GM12878 (cell line): Measurements from ENCODE around the gene PSMC3. TPM values are rescaled to one million over a fixed set of nuclear protein-coding genes. Genes with fewer than 3 reads are reported as not detected.

Experiments used
- ATAC-seq: fragments of 200-7000 bp; cut with Tn5 transposase; 3 replicates; pipeline ENCODE4 v1.9.1; 2020; ENCODE audit warnings: mild to moderate bottlenecking, moderate library complexity
- BruUV-seq: library from RNA; stranded (reverse); fragments of 400-500 nt; replicated peaks from 2 replicates; lab custom pipeline; 2021; lab: Mats Ljungman, UMichigan
- CTCF ChIA-PET: fragments of 300-600 bp; sonication (Branson Sonifier 250); formaldehyde crosslinking; extraction: SDS; loops from one replicate; lab custom pipeline; 2021; ENCODE audit warnings: inconsistent platforms; lab: Yijun Ruan, JAX
- POLR2A ChIA-PET: fragments of 350-600 bp; formaldehyde crosslinking; extraction: SDS; loops from one replicate; lab custom pipeline; 2021; ENCODE audit warnings: inconsistent platforms; lab: Charles Lee
- RAD21 ChIA-PET: fragments of 300-600 bp; sonication (Branson Sonifier 250); formaldehyde crosslinking; loops from one replicate; lab custom pipeline; 2023; ENCODE audit warnings: antibody characterized with exemption; ENCODE audit not compliant: unreplicated experiment; lab: Charles Lee
- SMC1A ChIA-PET: fragments of 300-600 bp; sonication (Branson Sonifier 250); formaldehyde crosslinking; loops from one replicate; lab custom pipeline; 2023; ENCODE audit not compliant: unreplicated experiment, uncharacterized antibody; lab: Charles Lee
- DNase-seq: peaks from one replicate; pipeline ENCODE4 v3.0.0-alpha.2; 2011; ENCODE audit warnings: low read depth, low spot score
- FAIRE-seq: peaks from 3 replicates; lab custom pipeline; 2011; peaks lifted over from hg19 to GRCh38; lab: Jason Lieb, UNC
- H2AFZ ChIP-seq: 2 replicates; pipeline ENCODE4 v1.6.0; 2011; ENCODE audit warnings: low read depth, low read length, control low read depth; ENCODE audit not compliant: control insufficient read depth
- H3K27ac ChIP-seq: 2 replicates; pipeline ENCODE4 v1.5.1; 2011; ENCODE audit warnings: control low read depth; ENCODE audit not compliant: control insufficient read depth, insufficient read depth
- H3K27me3 ChIP-seq, 2 experiments: replicated peaks in 1 of 2; 2 replicates each; pipeline versions ENCODE4 v1.6.0 to v1.6.1; 2011; ENCODE audit warnings: low read length in 1 of 2; ENCODE audit not compliant: control insufficient read depth in 2 of 2, insufficient read depth in 2 of 2
- H3K36me3 ChIP-seq, 2 experiments: 2 replicates each; pipeline ENCODE4 v1.5.1; 2011; ENCODE audit warnings: low read length in 1 of 2; ENCODE audit not compliant: control insufficient read depth in 2 of 2, insufficient read depth in 2 of 2
- H3K4me1 ChIP-seq: 2 replicates; pipeline ENCODE4 v1.6.1; 2011; ENCODE audit warnings: mild to moderate bottlenecking, low read length, moderate library complexity, mixed read lengths; ENCODE audit not compliant: control insufficient read depth, insufficient read depth
- H3K4me2 ChIP-seq: 2 replicates; pipeline ENCODE4 v1.6.0; 2011; ENCODE audit warnings: control low read depth; ENCODE audit not compliant: control insufficient read depth, insufficient read depth
- H3K4me3 ChIP-seq: fragments of 200-600 bp; sonication (generic); 2 replicates; pipeline ENCODE4 v1.5.1; 2016
- H3K79me2 ChIP-seq: 2 replicates; pipeline ENCODE4 v1.6.0; 2011; ENCODE audit warnings: low read length; ENCODE audit not compliant: control insufficient read depth, insufficient read depth
- H3K9ac ChIP-seq: 2 replicates; pipeline ENCODE4 v1.8.0; 2011; ENCODE audit warnings: low read length, control low read depth, mixed read lengths; ENCODE audit not compliant: control insufficient read depth, insufficient read depth
- H3K9me3 ChIP-seq: replicated peaks from 3 replicates; pipeline ENCODE4 v1.5.1; 2011; ENCODE audit warnings: mild to moderate bottlenecking, low read length; ENCODE audit not compliant: control insufficient read depth, insufficient read depth
- H4K20me1 ChIP-seq: 2 replicates; pipeline ENCODE4 v1.6.0; 2011; ENCODE audit not compliant: control insufficient read depth, insufficient read depth
- BACH1 ChIP-seq: fragments of 450-650 bp; IDR thresholded peaks from 2 replicates; pipeline ENCODE4 v1.6.1; 2017; ENCODE audit warnings: mild to moderate bottlenecking, borderline replicate concordance
- CREM ChIP-seq: IDR thresholded peaks from 2 replicates; pipeline ENCODE4 v1.6.1; 2014; ENCODE audit warnings: antibody characterized with exemption, low read depth
- HDGF ChIP-seq: fragments of 450-650 bp; IDR thresholded peaks from 2 replicates; pipeline ENCODE4 v1.6.1; 2016; ENCODE audit warnings: antibody characterized with exemption
- KDM1A ChIP-seq: fragments of 200-600 bp; sonication (generic); IDR thresholded peaks from 2 replicates; pipeline ENCODE4 v1.6.1; 2016; ENCODE audit warnings: borderline replicate concordance
- MTA3 ChIP-seq: IDR thresholded peaks from 2 replicates; pipeline ENCODE4 v1.6.1; 2012; ENCODE audit warnings: low read length, inconsistent platforms, borderline replicate concordance
- PML ChIP-seq: IDR thresholded peaks from 2 replicates; pipeline ENCODE4 v1.6.1; 2012; ENCODE audit warnings: low read length, inconsistent platforms
- SREBF2 ChIP-seq: IDR thresholded peaks from 2 replicates; pipeline ENCODE4 v1.6.1; 2012; ENCODE audit warnings: mild to moderate bottlenecking, low read length
- TARDBP ChIP-seq: IDR thresholded peaks from 2 replicates; pipeline ENCODE4 v1.6.1; 2016; ENCODE audit warnings: borderline replicate concordance
- ZNF217 ChIP-seq: fragments of 450-650 bp; IDR thresholded peaks from 2 replicates; pipeline ENCODE4 v1.6.1; 2017; ENCODE audit warnings: antibody characterized with exemption, mild to moderate bottlenecking
- ZNF274 ChIP-seq: IDR thresholded peaks from one replicate; pipeline ENCODE4 v1.8.0; 2011; ENCODE audit not compliant: insufficient read length, insufficient read depth
- ZNF687 ChIP-seq: fragments of 450-650 bp; IDR thresholded peaks from 2 replicates; pipeline ENCODE4 v1.6.1; 2017; ENCODE audit warnings: mild to moderate bottlenecking, moderate library complexity
- ZZZ3 ChIP-seq: IDR thresholded peaks from 2 replicates; pipeline ENCODE4 v1.6.1; 2011; ENCODE audit warnings: low read depth; ENCODE audit not compliant: control insufficient read depth, insufficient read length
- WGBS: methylation state at CpG from one replicate; pipeline ENCODE4 v1.1.6; 2016; ENCODE audit warnings: low lambda C conversion rate; ENCODE audit not compliant: insufficient replicate concordance, insufficient coverage; ENCODE audit errors: missing lambda C conversion rate; 5-methylcytosine and 5-hydroxymethylcytosine counted together
- in situ Hi-C: fragments of 300-500 bp; cut with MboI; formaldehyde crosslinking; loops from 9 replicates; pipeline ENCODE4 v1.14.3; 2018; ENCODE audit warnings: mixed read lengths
- intact Hi-C: fragments of 100-400 bp; cut with micrococcal nuclease; formaldehyde crosslinking; loops from one replicate; pipeline ENCODE4 v1.14.2; 2022; ENCODE audit not compliant: unreplicated experiment
- polyA plus RNA-seq, 11 experiments: library from polyadenylated mRNA; depleted of rRNA in 4 of 11; unstranded in 6 of 11; stranded (reverse) in 5 of 11; fragments of >200 nt; fragmentation: Nextera tagmentation in 4 of 11; fragmentation: Illumina TruSeq in 1 of 11; extraction: Ambion mirVana in 4 of 11; extraction: Trizol in 1 of 11; gene quantifications; 1 replicate in 1 of 11; 2 replicates in 10 of 11; pipeline versions ENCODE4 v1.2.1 to v1.2.3, GENCODE V29; 2011 to 2016; ENCODE audit warnings: inconsistent platforms in 2 of 11, missing spikeins in 2 of 11, low read depth in 1 of 11
- total RNA-seq, 4 experiments: library from RNA; depleted of rRNA in 3 of 4; stranded (reverse); fragments of >200 nt in 3 of 4; fragmentation: Illumina TruSeq in 1 of 4; extraction: Trizol in 1 of 4; gene quantifications; 2 replicates each; pipeline versions ENCODE4 v1.2.1 to v1.2.3, GENCODE V29; 2013 to 2021
- TF ChIP-seq, protein P1 (sequence below): fragments of 450-650 bp; IDR thresholded peaks from 2 replicates; pipeline ENCODE4 v1.6.1; 2017; ENCODE audit warnings: borderline replicate concordance
- TF ChIP-seq, protein P2 (sequence below): IDR thresholded peaks from 2 replicates; pipeline ENCODE4 v1.6.1; 2011; ENCODE audit warnings: mild to moderate bottlenecking, low read depth, low read length, moderate library complexity; ENCODE audit not compliant: insufficient replicate concordance
- TF ChIP-seq, protein P3 (sequence below): fragments of 450-650 bp; IDR thresholded peaks from 2 replicates; pipeline ENCODE4 v1.6.1; 2017; ENCODE audit warnings: mild to moderate bottlenecking, low read depth, inconsistent platforms; ENCODE audit not compliant: poor library complexity, severe bottlenecking

The PSMC3 gene
- total and polyA plus RNA-seq, 10 of the 15 experiments (the other 5 are each of a cell fraction or from before 2014, with no cell fraction given), result 39.5 to 289 (median 155) TPM

DNA sequence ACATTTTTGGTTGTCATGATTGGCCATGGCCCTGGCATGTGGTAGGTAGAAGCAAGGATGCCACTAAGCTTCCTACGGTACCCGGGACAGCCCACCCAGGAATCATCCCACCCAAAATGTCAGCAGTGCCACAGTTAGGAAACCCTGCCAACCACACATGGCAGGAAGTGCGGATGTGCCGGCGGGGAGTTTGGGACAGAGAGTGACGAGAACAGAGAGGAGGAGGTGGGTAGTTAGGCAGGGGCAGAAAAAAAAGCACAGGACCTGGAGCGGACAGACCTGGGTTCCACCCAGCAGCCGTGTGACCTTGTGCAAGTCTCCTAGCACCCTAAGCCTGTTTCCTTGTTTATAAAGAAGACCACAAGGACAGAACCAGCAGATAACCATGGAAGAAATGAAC, 51.2 kb downstream of the PSMC3 start (continued):
- no peak for TF ChIP-seq ZNF687
- TF ChIP-seq MTA3, result no peak
- TF ChIP-seq KDM1A, result no peak
- TF ChIP-seq, protein P1, sequence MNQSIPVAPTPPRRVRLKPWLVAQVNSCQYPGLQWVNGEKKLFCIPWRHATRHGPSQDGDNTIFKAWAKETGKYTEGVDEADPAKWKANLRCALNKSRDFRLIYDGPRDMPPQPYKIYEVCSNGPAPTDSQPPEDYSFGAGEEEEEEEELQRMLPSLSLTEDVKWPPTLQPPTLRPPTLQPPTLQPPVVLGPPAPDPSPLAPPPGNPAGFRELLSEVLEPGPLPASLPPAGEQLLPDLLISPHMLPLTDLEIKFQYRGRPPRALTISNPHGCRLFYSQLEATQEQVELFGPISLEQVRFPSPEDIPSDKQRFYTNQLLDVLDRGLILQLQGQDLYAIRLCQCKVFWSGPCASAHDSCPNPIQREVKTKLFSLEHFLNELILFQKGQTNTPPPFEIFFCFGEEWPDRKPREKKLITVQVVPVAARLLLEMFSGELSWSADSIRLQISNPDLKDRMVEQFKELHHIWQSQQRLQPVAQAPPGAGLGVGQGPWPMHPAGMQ, result no peak
- TF ChIP-seq BACH1, result no peak
- no peak for TF ChIP-seq ZNF217

DNA sequence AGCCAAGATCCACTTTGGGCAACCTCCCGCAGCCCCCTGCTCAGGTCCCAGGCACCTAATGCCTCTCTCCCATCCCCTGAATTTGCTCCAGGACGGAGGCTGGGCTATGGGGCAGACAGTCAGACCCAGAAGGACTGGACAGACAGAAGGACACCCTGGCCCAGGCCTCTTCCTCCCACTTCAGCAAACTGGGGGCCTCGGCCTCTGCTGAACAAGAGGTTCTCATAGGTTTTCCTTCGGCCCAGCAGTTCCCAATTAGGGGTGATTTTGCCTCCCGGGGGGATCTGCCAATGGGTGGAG, 51.6 kb downstream of the PSMC3 start:
- H3K79me2 ChIP-seq, result peaks cover 41% of the 10 kb centered on the region
- WGBS, result 74% methylated on average over 5 of the region's 5 CpGs
- DNase-seq, result no peak
- no peaks in the 10 kb centered on the region for H3K27me3 ChIP-seq
- H3K4me1 ChIP-seq, result peaks cover 21% of the 10 kb centered on the region
- H3K4me3 ChIP-seq, result no peak overlapping the region
- no peak overlapping the region for H3K9ac ChIP-seq
- ATAC-seq, result no peak
- peaks cover 2 to 7% of the 10 kb centered on the region in 2 experiments for H3K36me3 ChIP-seq
- ChIA-PET RAD21 (interaction anchor here (1.0 to 2.8 kb wide), 9 partner anchors 17 to 126 kb away, joined by 3 to 24 read pairs (median 7); partner anchors contain the start of genes ACP2 and SLC39A13), POLR2A (interaction anchor here (0.6 to 3.7 kb wide), 5 partner anchors 13 to 45 kb away, joined by 3 to 21 read pairs (median 6); partner anchors contain the start of gene SLC39A13), SMC1A (interaction anchor here (0.6 to 3.7 kb wide), 17 partner anchors 12 to 242 kb away, joined by 3 to 35 read pairs (median 5); partner anchors contain the start of genes PSMC3 and SLC39A13), CTCF (interaction anchor here (0.5 to 8.6 kb wide), 29 partner anchors 8 to 478 kb away, joined by 3 to 161 read pairs (median 5); partner anchors contain the start of genes DDB2, PSMC3 and SLC39A13)
- intact Hi-C loops (loop anchor here (1.0 to 10.0 kb wide), 4 partner anchors 34 to 480 kb away; partner anchors contain the start of genes FNBP4 and SLC39A13), in situ Hi-C loops (loop anchor here (5.0 kb wide), 1 partner anchor 33 kb away; the partner anchor contains the start of gene SLC39A13)
- H3K9me3 ChIP-seq, result no peaks in the 10 kb centered on the region
- BruUV-seq, result no TSS peak
- no peak for FAIRE-seq
- peak overlapping the region; percentile 38; the same call in 1 of the 2 replicates for H3K4me2 ChIP-seq
- no peaks in the 10 kb centered on the region for H4K20me1 ChIP-seq
- H3K27ac ChIP-seq, result peak overlapping the region; percentile 18; the same call in 1 of the 2 replicates
- H2AFZ ChIP-seq, result no peak overlapping the region
- TF ChIP-seq SREBF2 (no peak), PML (no peak), HDGF (no peak), ZNF274 (no peak), CREM (no peak), ZZZ3 (no peak), TARDBP (no peak), KDM1A (no peak)
- TF ChIP-seq, protein P2, sequence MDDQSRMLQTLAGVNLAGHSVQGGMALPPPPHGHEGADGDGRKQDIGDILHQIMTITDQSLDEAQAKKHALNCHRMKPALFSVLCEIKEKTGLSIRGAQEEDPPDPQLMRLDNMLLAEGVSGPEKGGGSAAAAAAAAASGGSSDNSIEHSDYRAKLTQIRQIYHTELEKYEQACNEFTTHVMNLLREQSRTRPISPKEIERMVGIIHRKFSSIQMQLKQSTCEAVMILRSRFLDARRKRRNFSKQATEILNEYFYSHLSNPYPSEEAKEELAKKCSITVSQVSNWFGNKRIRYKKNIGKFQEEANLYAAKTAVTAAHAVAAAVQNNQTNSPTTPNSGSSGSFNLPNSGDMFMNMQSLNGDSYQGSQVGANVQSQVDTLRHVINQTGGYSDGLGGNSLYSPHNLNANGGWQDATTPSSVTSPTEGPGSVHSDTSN, result no peak
- TF ChIP-seq, protein P3, sequence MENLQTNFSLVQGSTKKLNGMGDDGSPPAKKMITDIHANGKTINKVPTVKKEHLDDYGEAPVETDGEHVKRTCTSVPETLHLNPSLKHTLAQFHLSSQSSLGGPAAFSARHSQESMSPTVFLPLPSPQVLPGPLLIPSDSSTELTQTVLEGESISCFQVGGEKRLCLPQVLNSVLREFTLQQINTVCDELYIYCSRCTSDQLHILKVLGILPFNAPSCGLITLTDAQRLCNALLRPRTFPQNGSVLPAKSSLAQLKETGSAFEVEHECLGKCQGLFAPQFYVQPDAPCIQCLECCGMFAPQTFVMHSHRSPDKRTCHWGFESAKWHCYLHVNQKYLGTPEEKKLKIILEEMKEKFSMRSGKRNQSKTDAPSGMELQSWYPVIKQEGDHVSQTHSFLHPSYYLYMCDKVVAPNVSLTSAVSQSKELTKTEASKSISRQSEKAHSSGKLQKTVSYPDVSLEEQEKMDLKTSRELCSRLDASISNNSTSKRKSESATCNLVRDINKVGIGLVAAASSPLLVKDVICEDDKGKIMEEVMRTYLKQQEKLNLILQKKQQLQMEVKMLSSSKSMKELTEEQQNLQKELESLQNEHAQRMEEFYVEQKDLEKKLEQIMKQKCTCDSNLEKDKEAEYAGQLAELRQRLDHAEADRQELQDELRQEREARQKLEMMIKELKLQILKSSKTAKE, result no peak
